ENCODE results near the gene ARHGAP15.

DNA sequence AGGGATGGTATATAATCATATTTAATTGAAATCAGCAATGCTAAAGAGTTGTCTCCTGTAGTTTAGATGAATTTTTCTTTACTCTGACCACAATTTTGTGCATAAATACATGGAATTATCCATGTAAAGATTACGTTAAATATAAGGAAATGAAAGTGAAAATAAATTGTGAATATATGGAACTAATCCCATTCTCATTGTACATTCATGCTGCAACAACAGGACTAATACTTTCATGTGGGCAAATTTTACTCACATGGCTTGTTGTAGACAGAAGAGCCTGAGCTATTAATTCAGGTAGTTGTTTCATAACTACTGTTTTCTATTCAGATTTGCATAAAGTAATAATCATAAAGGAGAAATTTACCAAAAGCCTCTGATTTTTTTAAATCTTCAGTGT is 357.8 kb downstream of the ARHGAP15 start:
- TF ChIP-seq CTCF (IDR thresholded peaks at IDR 0.05) (no peak), ZFX (IDR thresholded peaks at IDR 0.05; ENCODE audit: borderline replicate concordance) (no peak)

Data from 22Rv1 (cell line).